GM18867 (cell line): ENCODE measurements around the gene SLAMF1.
"Not testable (repeated sequence)": the region's sequence is repeated elsewhere in the genome, so short reads cannot be mapped to it uniquely, and the experiment has no call there.

Source experiments
- ATAC-seq: cut with Tn5 transposase; IDR thresholded peaks from one replicate; pipeline ENCODE4 v1.9.1; 2021; ENCODE audit warnings: mild to moderate bottlenecking, moderate library complexity; ENCODE audit not compliant: unreplicated experiment

The SLAMF1 gene

DNA sequence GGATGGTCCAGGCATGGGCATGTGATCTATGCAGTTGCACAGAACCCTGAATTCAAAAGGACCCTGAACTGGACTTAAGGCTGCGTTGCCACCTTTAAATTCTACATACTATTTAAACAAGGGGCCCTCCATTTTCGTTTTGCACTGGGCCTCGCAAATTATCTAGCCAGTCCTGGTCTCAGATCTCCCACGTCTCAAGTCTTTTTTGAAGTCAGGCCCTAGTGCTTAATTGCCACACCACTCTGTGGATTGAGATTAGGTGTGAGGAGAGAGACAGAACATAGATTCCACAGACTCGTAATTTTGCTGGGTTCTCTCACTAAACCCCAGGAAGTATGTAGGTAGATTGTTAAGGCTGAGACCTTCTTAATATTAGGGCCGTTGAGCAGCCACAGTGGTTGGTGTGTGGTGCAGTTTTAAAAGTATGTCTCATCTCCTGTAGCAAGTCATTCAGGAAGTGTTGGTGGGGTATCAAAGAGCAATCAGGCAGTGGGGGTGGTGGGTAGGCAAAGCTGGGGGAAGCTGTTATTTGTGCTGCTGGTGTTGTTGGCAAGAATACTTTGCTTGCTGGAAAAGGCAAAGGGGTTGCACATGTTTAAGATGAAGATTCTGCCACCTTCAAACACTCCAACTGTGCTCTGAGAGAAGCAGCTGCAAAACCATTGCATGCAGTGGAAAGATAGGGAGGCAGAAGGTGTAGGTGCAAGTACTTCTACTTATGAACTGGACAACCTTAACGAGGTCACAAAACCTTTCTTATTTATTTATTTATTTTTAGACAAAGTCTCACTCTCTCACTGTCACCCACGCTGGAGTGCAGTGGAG is 78.8 kb downstream of the SLAMF1 start:
- peak; percentile 66 for ATAC-seq

DNA sequence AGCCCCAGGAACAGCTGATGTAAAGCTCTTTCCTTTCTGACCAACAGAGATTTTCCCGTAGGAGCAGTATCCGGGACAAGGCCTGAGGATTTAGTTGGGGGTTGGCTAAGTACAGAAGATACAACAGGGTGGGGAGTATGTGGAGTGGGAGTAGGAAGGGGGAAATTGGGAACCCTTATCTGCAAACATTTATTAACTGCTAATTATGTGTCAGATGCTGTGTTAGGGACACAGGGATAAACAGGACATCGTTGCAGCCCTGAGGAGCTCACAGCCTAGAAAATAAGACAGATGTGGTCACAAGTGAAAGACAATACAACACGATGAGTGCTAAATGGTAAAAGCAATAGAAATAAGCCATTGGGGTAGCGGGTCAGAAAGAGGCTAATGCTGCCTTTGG is 79.5 kb downstream of the SLAMF1 start:
- no peak for ATAC-seq

DNA sequence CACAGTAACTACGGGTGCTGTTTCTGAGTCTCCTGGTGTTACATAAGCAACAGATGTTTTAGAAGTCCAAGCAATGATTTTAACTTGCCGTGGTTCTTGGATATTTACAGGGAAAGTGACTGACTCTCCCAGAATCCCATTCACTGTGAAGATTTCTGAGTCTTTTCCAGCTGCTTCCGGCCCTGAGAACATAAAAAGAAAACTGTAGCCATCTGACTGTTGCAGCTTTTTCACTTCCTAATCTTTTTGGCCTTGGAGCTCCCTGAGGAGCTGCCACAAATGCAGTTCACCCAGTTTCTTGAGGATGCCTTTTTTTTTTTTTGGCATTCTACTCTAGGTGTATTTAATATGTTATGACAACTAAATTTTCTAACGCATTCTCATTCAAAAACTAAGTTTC is 81.3 kb downstream of the SLAMF1 start:
- ATAC-seq: no peak

DNA sequence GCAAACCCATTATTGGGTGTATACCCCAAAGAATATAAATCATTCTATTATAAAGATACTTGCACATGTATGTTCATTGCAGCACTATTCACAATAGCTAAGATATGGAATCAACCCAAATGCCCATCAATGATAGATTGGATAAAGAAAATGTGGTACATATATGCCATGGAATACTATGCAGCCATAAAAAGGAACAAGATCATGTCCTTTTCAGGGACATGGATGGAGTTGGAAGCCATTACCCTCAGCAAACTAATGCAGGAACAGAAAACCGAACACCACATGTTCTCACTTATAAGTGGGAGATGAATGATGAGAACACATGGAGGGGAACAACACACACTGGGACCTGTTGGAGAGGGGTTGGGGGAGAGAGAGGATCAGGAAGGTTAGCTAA is 83.6 kb downstream of the SLAMF1 start:
- ATAC-seq: not testable (repeated sequence)

DNA sequence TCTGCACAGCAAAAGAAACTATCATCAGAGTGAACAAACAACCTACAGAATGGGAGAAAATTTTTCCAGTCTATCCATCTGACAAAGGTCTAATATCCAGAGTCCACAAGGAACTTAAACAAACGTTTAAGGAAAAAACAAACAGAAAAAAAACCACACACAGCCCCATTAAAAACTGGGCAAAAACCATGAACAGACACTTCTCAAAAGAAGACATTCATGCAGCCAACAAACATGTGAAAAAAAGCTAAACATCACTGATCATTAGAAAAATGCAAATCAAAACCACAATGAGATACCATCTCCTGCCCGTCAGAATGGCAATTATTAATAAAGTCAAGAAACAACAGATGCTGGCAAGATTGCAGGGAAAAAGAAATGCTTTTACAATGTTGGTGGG is 84.1 kb downstream of the SLAMF1 start:
- not testable (repeated sequence) for ATAC-seq

DNA sequence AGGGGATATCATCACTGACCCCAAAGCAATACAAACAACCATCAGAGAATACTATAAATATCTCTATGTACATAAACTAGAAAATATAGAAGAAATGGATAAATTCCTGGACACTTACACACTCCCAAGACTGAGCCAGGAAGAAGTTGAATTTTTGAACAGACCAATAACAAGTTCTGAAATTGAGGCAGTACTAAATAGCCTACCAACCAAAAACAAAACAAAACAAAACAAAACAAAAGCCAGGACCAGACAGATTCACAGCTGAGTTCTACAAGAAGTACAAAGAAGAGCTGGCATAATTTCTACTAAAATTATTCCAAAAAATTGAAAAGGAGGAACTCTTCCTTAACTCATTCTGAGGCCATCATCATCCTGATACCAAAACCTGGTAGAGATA is 86.0 kb downstream of the SLAMF1 start:
- ATAC-seq: no peak

DNA sequence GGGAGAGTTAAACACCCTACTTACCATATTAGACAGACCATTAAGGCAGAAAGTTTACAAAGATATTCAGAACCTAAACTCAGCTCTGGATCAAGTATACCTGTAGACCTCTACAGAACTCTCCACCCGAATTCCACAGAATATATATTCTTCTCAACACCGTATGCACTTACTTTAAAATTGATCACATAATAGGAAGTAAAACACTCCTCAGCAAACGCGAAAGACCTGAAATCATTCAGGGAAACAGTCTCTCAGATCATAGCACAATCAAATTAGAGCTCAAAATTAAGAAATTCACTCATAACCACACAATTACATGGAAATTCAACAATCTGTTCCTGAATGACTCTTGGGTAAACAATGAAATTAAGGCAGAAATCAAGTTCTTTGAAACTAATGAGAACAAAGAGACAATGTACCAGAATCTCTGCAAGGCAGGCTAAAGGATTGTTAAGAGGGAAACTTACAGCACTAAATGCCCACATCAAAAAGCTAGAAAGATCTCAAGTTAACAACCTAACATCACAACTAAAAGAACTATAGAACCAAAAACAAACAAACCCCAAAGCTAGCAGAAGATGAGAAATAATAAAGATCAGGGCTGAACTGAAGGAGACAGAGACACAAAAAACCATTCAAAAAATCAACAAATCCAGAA is 86.7 kb downstream of the SLAMF1 start:
- no peak for ATAC-seq

DNA sequence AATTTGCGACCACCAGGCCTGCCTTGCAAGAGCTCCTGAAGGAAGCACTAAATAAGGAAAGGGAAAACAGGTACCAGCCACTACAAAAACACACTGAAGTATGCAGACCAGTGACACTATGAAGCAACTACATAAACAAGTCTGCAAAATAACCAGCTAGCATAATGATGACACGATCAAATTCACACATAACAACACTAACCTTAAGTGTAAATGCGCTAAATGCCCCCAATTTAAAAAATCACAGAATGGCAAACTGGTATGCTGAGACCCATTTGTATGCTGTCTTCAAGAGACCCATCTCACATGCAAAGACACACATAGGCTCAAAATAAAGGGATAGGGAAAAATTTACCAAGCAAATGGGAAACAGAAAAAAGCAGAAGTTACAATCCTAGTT is 87.4 kb downstream of the SLAMF1 start:
- ATAC-seq: not testable (repeated sequence)

DNA sequence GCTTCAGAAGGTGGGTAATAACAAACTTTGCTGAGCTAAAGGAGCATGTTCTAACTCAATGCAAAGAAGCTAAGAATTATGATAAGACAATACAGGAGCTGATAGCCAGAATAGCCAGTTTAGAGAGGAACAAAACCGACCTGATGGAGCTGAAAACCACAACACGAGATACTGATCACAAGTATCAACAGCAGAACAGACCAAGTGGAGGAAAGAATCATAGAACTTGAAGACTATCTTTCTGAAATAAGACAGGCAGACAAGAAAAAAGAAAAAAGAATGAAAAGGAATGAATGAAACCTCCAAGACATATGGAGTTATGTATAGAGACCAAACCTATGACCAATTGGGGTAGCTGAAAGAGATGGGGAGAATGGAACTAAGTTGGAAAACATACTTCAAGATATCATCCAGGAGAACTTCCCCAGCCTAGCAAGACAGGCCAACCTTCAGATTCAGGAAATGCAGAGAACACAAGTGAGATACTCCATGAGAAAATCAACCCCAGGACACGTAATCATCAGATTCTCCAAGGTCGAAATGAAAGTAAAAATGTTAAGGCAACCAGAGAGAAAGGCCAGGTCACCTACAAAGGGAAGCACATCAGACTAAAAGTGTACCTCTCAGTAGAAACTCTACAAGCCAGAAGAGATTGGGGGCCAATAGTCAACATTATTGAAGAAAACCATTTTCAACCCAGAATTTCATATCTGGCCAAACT is 88.0 kb downstream of the SLAMF1 start:
- ATAC-seq: no peak
